Left ventricle myocardium inferior (tissue), 1 donor: ENCODE data around the gene MBD1. TPM values are rescaled to one million over a fixed set of nuclear protein-coding genes. Genes with fewer than 3 reads are reported as not detected.

Source experiments
- DNase-seq: peaks from one replicate; pipeline ENCODE4 v3.0.0-alpha.2; 2020
- H3K27ac ChIP-seq: fragments of 200-600 bp; replicated peaks from 2 replicates; pipeline ENCODE4 v1.8.0; 2021
- H3K27me3 ChIP-seq: fragments of 200-600 bp; 2 replicates; pipeline ENCODE4 v1.8.0; 2021; ENCODE audit warnings: low read depth
- H3K36me3 ChIP-seq: fragments of 200-600 bp; 2 replicates; pipeline ENCODE4 v1.8.0; 2021
- H3K4me1 ChIP-seq: fragments of 200-600 bp; 2 replicates; pipeline ENCODE4 v1.8.0; 2021
- H3K4me3 ChIP-seq: fragments of 200-600 bp; 2 replicates; pipeline ENCODE4 v1.8.0; 2021; ENCODE audit warnings: mild to moderate bottlenecking, moderate library complexity
- H3K9me3 ChIP-seq: fragments of 200-600 bp; replicated peaks from 2 replicates; pipeline ENCODE4 v1.8.0; 2021
- CTCF ChIP-seq: fragments of 200-600 bp; IDR thresholded peaks from 2 replicates; pipeline ENCODE4 v1.8.0; 2021; ENCODE audit warnings: antibody characterized with exemption, mild to moderate bottlenecking, borderline replicate concordance
- intact Hi-C: fragments of 100-400 bp; cut with micrococcal nuclease; formaldehyde crosslinking; loops from one replicate; pipeline ENCODE4 v1.11.0; 2022
- total RNA-seq: library from RNA; stranded (reverse); fragmentation: NEBNext Ultra II Directional; extraction: Animal tissue kit (Norgen Biotek cat#: 25700); gene quantifications from one replicate; pipeline ENCODE4 v1.2.1, GENCODE V29; 2021
- donor health status: DM: no; HTN: yes; CAD: no; lungs with severe emphysema.

MBD1 gene
- total RNA-seq, 1 donor from 2014 or later: 50.2 TPM

- H3K36me3 ChIP-seq: peaks cover 42% of the 10 kb centered on the region
- TF ChIP-seq CTCF: no peak
- H3K4me1 ChIP-seq: peaks cover 47% of the 10 kb centered on the region
- no peak for DNase-seq
- H3K4me3 ChIP-seq: no peak overlapping the region
- no peak overlapping the region for H3K27ac ChIP-seq
- H3K9me3 ChIP-seq: no peaks in the 10 kb centered on the region
- no peaks in the 10 kb centered on the region for H3K27me3 ChIP-seq
- intact Hi-C loops: no loop called here
Observed at GRCh38 chr18:50284255-50284885, 3.0 kb upstream of the MBD1 start.

GRCh38 chr18:50283469-50284209 is 2.3 kb upstream of the MBD1 start:
- H3K4me3 ChIP-seq: no peak overlapping the region
- TF ChIP-seq CTCF: no peak
- H3K27ac ChIP-seq: no peak overlapping the region
- peaks cover 54% of the 10 kb centered on the region for H3K4me1 ChIP-seq
- no peak for DNase-seq
- no peaks in the 10 kb centered on the region for H3K9me3 ChIP-seq
- intact Hi-C loops: no loop called here
- H3K36me3 ChIP-seq: peaks cover 49% of the 10 kb centered on the region
- H3K27me3 ChIP-seq: no peaks in the 10 kb centered on the region

GRCh38 chr18:50282521-50283335 is 1.4 kb upstream of the MBD1 start:
- peaks cover 53% of the 10 kb centered on the region for H3K36me3 ChIP-seq
- H3K4me3 ChIP-seq: peak overlapping the region; percentile 99
- H3K4me1 ChIP-seq: peaks cover 48% of the 10 kb centered on the region
- DNase-seq: no peak
- no peaks in the 10 kb centered on the region for H3K9me3 ChIP-seq
- H3K27ac ChIP-seq: no peak overlapping the region
- intact Hi-C loops: no loop called here
- TF ChIP-seq CTCF: no peak
- no peaks in the 10 kb centered on the region for H3K27me3 ChIP-seq

- Histone ChIP-seq H3K4me1 (peaks cover 42% of the 10 kb centered on the region), H3K27ac (peak overlapping the region; percentile 96), H3K4me3 (peak overlapping the region; percentile 99), H3K27me3 (no peaks in the 10 kb centered on the region), H3K36me3 (peaks cover 60% of the 10 kb centered on the region), H3K9me3 (no peaks in the 10 kb centered on the region)
- DNase-seq: no peak
- TF ChIP-seq CTCF: no peak
- intact Hi-C loops: no loop called here
Observed at GRCh38 chr18:50281972-50282520, 723 bp upstream of the MBD1 start.

- TF ChIP-seq CTCF: no peak
- H3K27me3 ChIP-seq: no peaks in the 10 kb centered on the region
- DNase-seq: no peak
- peaks cover 36% of the 10 kb centered on the region for H3K4me1 ChIP-seq
- peak overlapping the region; percentile 99 for H3K4me3 ChIP-seq
- intact Hi-C loops: no loop called here
- no peaks in the 10 kb centered on the region for H3K9me3 ChIP-seq
- H3K27ac ChIP-seq: peak overlapping the region; percentile 96
- peaks cover 73% of the 10 kb centered on the region for H3K36me3 ChIP-seq
Observed at GRCh38 chr18:50280707-50281294, 522 bp downstream of the MBD1 start.
